HFFc6 (cell line): Measurements from ENCODE around the gene MOXD1. TPM values are rescaled to one million over a fixed set of nuclear protein-coding genes. Genes with fewer than 3 reads are reported as not detected.
A peak's percentile ranks its signal among the peaks of the same experiment; 100 is the strongest.
"Not testable (repeated sequence)": the region's sequence is repeated elsewhere in the genome, so short reads cannot be mapped to it uniquely, and the experiment has no call there.

ENCODE experiments used
- DNase-seq: peaks from one replicate; pipeline ENCODE4 v3.0.0-alpha.2; 2018
- H3K27ac Mint-ChIP-seq: 2 replicates; pipeline ENCODE4 v1.8.0; 2020; ENCODE audit warnings: mild to moderate bottlenecking, mixed read lengths
- H3K27me3 Mint-ChIP-seq: 2 replicates; pipeline ENCODE4 v1.8.0; 2021; ENCODE audit warnings: mild to moderate bottlenecking, moderate library complexity, mixed read lengths; ENCODE audit not compliant: insufficient read depth
- H3K36me3 Mint-ChIP-seq: 2 replicates; pipeline ENCODE4 v1.8.0; 2021; ENCODE audit warnings: low read depth, mixed read lengths
- H3K4me1 Mint-ChIP-seq: 2 replicates; pipeline ENCODE4 v1.8.0; 2020; ENCODE audit warnings: low read depth, mixed read lengths
- H3K4me3 Mint-ChIP-seq: 2 replicates; pipeline ENCODE4 v1.8.0; 2020; ENCODE audit warnings: mild to moderate bottlenecking, moderate library complexity, mixed read lengths
- H3K9me3 Mint-ChIP-seq: 2 replicates; pipeline ENCODE4 v1.8.0; 2020; ENCODE audit warnings: mild to moderate bottlenecking, mixed read lengths
- total RNA-seq, 6 experiments: library from RNA; stranded (reverse); fragmentation: NEBNext Ultra II Directional; extraction: Animal tissue kit (Norgen Biotek cat#: 25700); gene quantifications; 2 replicates in 1 of 6; 3 replicates in 5 of 6; pipeline ENCODE4 v1.2.3, GENCODE V29; 2021
- TF ChIP-seq, protein P1 (sequence below): fragments of 200-600 bp; sonication (generic); IDR thresholded peaks from 2 replicates; pipeline ENCODE4 v1.5.0; 2021; ENCODE audit warnings: antibody characterized with exemption, mild to moderate bottlenecking

Gene MOXD1
- total RNA-seq, 6 experiments from 2014 or later, result 85.0 to 174 (median 153) TPM

GRCh38 chr6:132310921-132311320, 90.4 kb downstream of the MOXD1 start:
- Mint-ChIP-seq H3K4me1 (no peaks in the 10 kb centered on the region; the same call in 1 of the 2 replicates), H3K36me3 (peaks cover 82% of the 10 kb centered on the region), H3K4me3 (no peak overlapping the region), H3K9me3 (peaks cover 38% of the 10 kb centered on the region), H3K27me3 (no peaks in the 10 kb centered on the region; the same call in 1 of the 2 replicates), H3K27ac (no peak overlapping the region)
- no peak for DNase-seq
- TF ChIP-seq, protein P1, sequence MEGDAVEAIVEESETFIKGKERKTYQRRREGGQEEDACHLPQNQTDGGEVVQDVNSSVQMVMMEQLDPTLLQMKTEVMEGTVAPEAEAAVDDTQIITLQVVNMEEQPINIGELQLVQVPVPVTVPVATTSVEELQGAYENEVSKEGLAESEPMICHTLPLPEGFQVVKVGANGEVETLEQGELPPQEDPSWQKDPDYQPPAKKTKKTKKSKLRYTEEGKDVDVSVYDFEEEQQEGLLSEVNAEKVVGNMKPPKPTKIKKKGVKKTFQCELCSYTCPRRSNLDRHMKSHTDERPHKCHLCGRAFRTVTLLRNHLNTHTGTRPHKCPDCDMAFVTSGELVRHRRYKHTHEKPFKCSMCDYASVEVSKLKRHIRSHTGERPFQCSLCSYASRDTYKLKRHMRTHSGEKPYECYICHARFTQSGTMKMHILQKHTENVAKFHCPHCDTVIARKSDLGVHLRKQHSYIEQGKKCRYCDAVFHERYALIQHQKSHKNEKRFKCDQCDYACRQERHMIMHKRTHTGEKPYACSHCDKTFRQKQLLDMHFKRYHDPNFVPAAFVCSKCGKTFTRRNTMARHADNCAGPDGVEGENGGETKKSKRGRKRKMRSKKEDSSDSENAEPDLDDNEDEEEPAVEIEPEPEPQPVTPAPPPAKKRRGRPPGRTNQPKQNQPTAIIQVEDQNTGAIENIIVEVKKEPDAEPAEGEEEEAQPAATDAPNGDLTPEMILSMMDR, result no peak

- not testable (repeated sequence) for H3K27ac Mint-ChIP-seq, H3K27me3 Mint-ChIP-seq, H3K4me1 Mint-ChIP-seq, H3K4me3 Mint-ChIP-seq
- H3K36me3 Mint-ChIP-seq, result peaks cover 79% of the 10 kb centered on the region
- peak; percentile 43 for DNase-seq
- H3K9me3 Mint-ChIP-seq, result peaks cover 38% of the 10 kb centered on the region
Observed at GRCh38 chr6:132310151-132310550, 91.1 kb downstream of the MOXD1 start.

- TF ChIP-seq, protein P1, result no peak
- Mint-ChIP-seq H3K36me3 (peaks cover 45% of the 10 kb centered on the region), H3K4me3 (no peak overlapping the region), H3K27me3 (no peaks in the 10 kb centered on the region), H3K9me3 (peaks cover 30% of the 10 kb centered on the region), H3K27ac (no peak overlapping the region), H3K4me1 (peaks cover 6% of the 10 kb centered on the region)
- no peak for DNase-seq
Observed at GRCh38 chr6:132304891-132305305, 96.4 kb downstream of the MOXD1 start.

- Mint-ChIP-seq H3K4me3 (no peak overlapping the region), H3K36me3 (peaks cover 1% of the 10 kb centered on the region; the same call in 1 of the 2 replicates), H3K27me3 (no peaks in the 10 kb centered on the region), H3K27ac (no peak overlapping the region), H3K4me1 (peaks cover 6% of the 10 kb centered on the region), H3K9me3 (no peaks in the 10 kb centered on the region)
- peak; percentile 54 for DNase-seq
- TF ChIP-seq, protein P1, result peak; percentile 87
Observed at GRCh38 chr6:132300323-132300949, 100.8 kb downstream of the MOXD1 start.

GRCh38 chr6:132298344-132298949, 102.8 kb downstream of the MOXD1 start:
- Mint-ChIP-seq H3K9me3 (no peaks in the 10 kb centered on the region), H3K4me1 (peaks cover 6% of the 10 kb centered on the region), H3K36me3 (peaks cover 2% of the 10 kb centered on the region), H3K27me3 (no peaks in the 10 kb centered on the region), H3K4me3 (no peak overlapping the region), H3K27ac (no peak overlapping the region)
- DNase-seq, result peak; percentile 31
- TF ChIP-seq, protein P1, result peak; percentile 87

GRCh38 chr6:132289756-132290155, 111.5 kb downstream of the MOXD1 start:
- no peaks in the 10 kb centered on the region for H3K9me3 Mint-ChIP-seq
- TF ChIP-seq, protein P1, result no peak
- no peak overlapping the region for H3K27ac Mint-ChIP-seq
- peaks cover 5% of the 10 kb centered on the region; the same call in 1 of the 2 replicates for H3K4me1 Mint-ChIP-seq
- peaks cover 4% of the 10 kb centered on the region; the same call in 1 of the 2 replicates for H3K36me3 Mint-ChIP-seq
- DNase-seq, result no peak
- no peak overlapping the region for H3K4me3 Mint-ChIP-seq
- no peaks in the 10 kb centered on the region for H3K27me3 Mint-ChIP-seq
